ENCODE data around the gene KIF4B.

- TF ChIP-seq CTCF (IDR thresholded peaks at IDR 0.05) = no peak
- TF ChIP-seq POLR2A (IDR thresholded peaks at IDR 0.05) = no peak
Measured at GRCh38 chr5:155024015-155024414, 10.5 kb downstream of the KIF4B start.
